ENCODE results near the gene EPB42. TPM values are rescaled to one million over a fixed set of nuclear protein-coding genes. Genes with fewer than 3 reads are reported as not detected.
"Not testable (repeated sequence)": the region's sequence is repeated elsewhere in the genome, so short reads cannot be mapped to it uniquely, and the experiment has no call there.

The EPB42 gene
- total and polyA plus RNA-seq, 4 donors: 0.03 to 11.1 (median 0.18) TPM; not detected in 1

GRCh38 chr15:43168192-43169107, 52.4 kb downstream of the EPB42 start:
- Histone ChIP-seq H3K27me3 (ENCODE audit: control insufficient read depth in 3 of 3, insufficient read depth in 3 of 3, low read length in 2 of 3) (no peaks in the 10 kb centered on the region), H3K4me1 (ENCODE audit: control insufficient read depth in 5 of 5, insufficient read depth in 5 of 5, low read length in 5 of 5) (peaks cover 0 to 3% (median 0%) of the 10 kb centered on the region in 5 donors), H3K36me3 (ENCODE audit: control insufficient read depth in 4 of 4, insufficient read depth in 4 of 4, low read length in 4 of 4) (peaks cover 0 to 16% (median 6%) of the 10 kb centered on the region in 4 donors), H3K4me3 (no peak overlapping the region), H3K9ac (ENCODE audit: insufficient read depth in 1 of 2, low read length in 2 of 2) (no peak overlapping the region), H3K9me3 (ENCODE audit: control insufficient read depth in 4 of 4, insufficient read depth in 3 of 4, low read length in 3 of 4) (no peaks in the 10 kb centered on the region), H3K27ac (ENCODE audit: low read depth in 1 of 2, low read length in 1 of 2) (no peak overlapping the region)
- DNase-seq: peak in 2 of 3 donors; percentile 11 to 36
- TF ChIP-seq CTCF (IDR thresholded peaks at IDR 0.05; ENCODE audit: control extremely low read depth, extremely low read depth): no peak
- 66 to 93% methylated on average over 2 of the region's 2 CpGs for WGBS, 2 donors
- no peak for ATAC-seq (ENCODE audit: insufficient read depth, low FRiP score)

GRCh38 chr15:43167261-43167660, 53.6 kb downstream of the EPB42 start:
- not testable (repeated sequence) for H3K27ac ChIP-seq (ENCODE audit: low read depth in 1 of 2, low read length in 1 of 2); H3K9ac ChIP-seq (ENCODE audit: insufficient read depth in 1 of 2, low read length in 2 of 2); H3K4me3 ChIP-seq; ATAC-seq (ENCODE audit: insufficient read depth, low FRiP score); H3K9me3 ChIP-seq (ENCODE audit: control insufficient read depth in 4 of 4, insufficient read depth in 3 of 4, low read length in 3 of 4); H3K4me1 ChIP-seq (ENCODE audit: control insufficient read depth in 5 of 5, insufficient read depth in 5 of 5, low read length in 5 of 5); H3K27me3 ChIP-seq (ENCODE audit: control insufficient read depth in 3 of 3, insufficient read depth in 3 of 3, low read length in 2 of 3); DNase-seq
- WGBS, 2 donors: 97 to 98% methylated on average over 17 to 24 of the region's 28 CpGs
- H3K36me3 ChIP-seq (ENCODE audit: control insufficient read depth in 4 of 4, insufficient read depth in 4 of 4, low read length in 4 of 4): peaks cover 0 to 16% (median 6%) of the 10 kb centered on the region in 4 donors

GRCh38 chr15:43165801-43166325, 55.0 kb downstream of the EPB42 start:
- Histone ChIP-seq H3K27ac (ENCODE audit: low read depth in 1 of 2, low read length in 1 of 2) (no peak overlapping the region), H3K9ac (ENCODE audit: insufficient read depth in 1 of 2, low read length in 2 of 2) (no peak overlapping the region), H3K36me3 (ENCODE audit: control insufficient read depth in 4 of 4, insufficient read depth in 4 of 4, low read length in 4 of 4) (peaks cover 0 to 16% (median 6%) of the 10 kb centered on the region in 4 donors), H3K4me3 (no peak overlapping the region), H3K4me1 (ENCODE audit: control insufficient read depth in 5 of 5, insufficient read depth in 5 of 5, low read length in 5 of 5) (peaks cover 0 to 3% (median 0%) of the 10 kb centered on the region in 5 donors), H3K9me3 (ENCODE audit: control insufficient read depth in 4 of 4, insufficient read depth in 3 of 4, low read length in 3 of 4) (no peaks in the 10 kb centered on the region), H3K27me3 (ENCODE audit: control insufficient read depth in 3 of 3, insufficient read depth in 3 of 3, low read length in 2 of 3) (no peaks in the 10 kb centered on the region)
- ATAC-seq (ENCODE audit: insufficient read depth, low FRiP score): no peak
- DNase-seq: no peak
- 93 to 100% methylated on average over 2 of the region's 2 CpGs for WGBS, 2 donors
- no peak for TF ChIP-seq CTCF (IDR thresholded peaks at IDR 0.05; ENCODE audit: control extremely low read depth, extremely low read depth)

DNA sequence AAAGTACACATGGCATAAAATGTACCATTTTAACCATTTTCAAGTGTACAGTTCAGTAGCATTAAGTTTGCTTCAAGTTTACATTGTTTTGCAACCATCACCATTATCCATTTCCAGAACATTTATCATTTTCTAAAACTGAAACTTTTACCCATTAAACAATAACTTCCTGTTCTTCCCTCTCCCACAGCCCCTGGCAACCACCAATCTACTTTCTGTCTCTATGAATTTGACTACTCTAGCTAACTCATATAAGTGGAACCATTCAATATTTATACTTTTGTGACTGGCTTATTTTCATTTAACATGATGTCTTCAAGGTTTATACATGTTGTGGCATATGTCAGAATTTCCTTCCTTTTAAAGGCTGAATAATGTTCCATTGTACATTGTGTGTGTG, 67.5 kb downstream of the EPB42 start:
- TF ChIP-seq CTCF (IDR thresholded peaks at IDR 0.05; ENCODE audit: control extremely low read depth, extremely low read depth): no peak
- no peaks in the 10 kb centered on the region for H3K27me3 ChIP-seq (ENCODE audit: control insufficient read depth in 3 of 3, insufficient read depth in 3 of 3, low read length in 2 of 3)
- peaks cover 0 to 10% (median 5%) of the 10 kb centered on the region in 4 donors for H3K36me3 ChIP-seq (ENCODE audit: control insufficient read depth in 4 of 4, insufficient read depth in 4 of 4, low read length in 4 of 4)
- no peak overlapping the region for H3K4me3 ChIP-seq
- H3K9me3 ChIP-seq (ENCODE audit: control insufficient read depth in 4 of 4, insufficient read depth in 3 of 4, low read length in 3 of 4): no peaks in the 10 kb centered on the region
- H3K4me1 ChIP-seq (ENCODE audit: control insufficient read depth in 5 of 5, insufficient read depth in 5 of 5, low read length in 5 of 5): no peaks in the 10 kb centered on the region
- no peak for ATAC-seq (ENCODE audit: insufficient read depth, low FRiP score)
- no peak overlapping the region for H3K9ac ChIP-seq (ENCODE audit: insufficient read depth in 1 of 2, low read length in 2 of 2)
- no peak overlapping the region for H3K27ac ChIP-seq (ENCODE audit: low read depth in 1 of 2, low read length in 1 of 2)
- DNase-seq: no peak
